GM04504 (cell line): ENCODE data around the gene MEI4.
"Not testable (repeated sequence)": the region's sequence is repeated elsewhere in the genome, so short reads cannot be mapped to it uniquely, and the experiment has no call there.

Source experiments
- DNase-seq: peaks from one replicate; pipeline ENCODE4 v3.0.0-alpha.2; 2012; ENCODE audit warnings: low read depth

MEI4 gene

GRCh38 chr6:77683515-77683914 is 30.7 kb downstream of the MEI4 start:
- no peak for DNase-seq

DNA sequence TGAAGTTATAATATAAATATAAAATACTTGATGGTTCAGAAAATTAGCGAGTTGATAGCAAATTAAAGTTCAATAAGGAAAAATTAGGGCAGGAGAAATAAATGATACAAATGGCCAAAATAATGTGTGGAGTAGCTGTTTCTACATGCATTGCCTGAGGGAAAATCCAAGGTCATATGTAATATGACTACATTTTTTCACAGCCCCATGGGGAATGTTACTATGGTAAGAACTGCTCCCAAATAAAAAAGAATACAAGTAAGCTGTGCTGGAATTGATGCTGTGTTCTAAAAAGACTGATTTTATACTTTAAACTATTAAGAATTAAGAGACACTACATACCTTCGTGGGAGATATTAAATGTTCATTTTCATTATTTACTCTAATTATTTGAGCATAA is 34.1 kb downstream of the MEI4 start:
- DNase-seq = no peak

DNA sequence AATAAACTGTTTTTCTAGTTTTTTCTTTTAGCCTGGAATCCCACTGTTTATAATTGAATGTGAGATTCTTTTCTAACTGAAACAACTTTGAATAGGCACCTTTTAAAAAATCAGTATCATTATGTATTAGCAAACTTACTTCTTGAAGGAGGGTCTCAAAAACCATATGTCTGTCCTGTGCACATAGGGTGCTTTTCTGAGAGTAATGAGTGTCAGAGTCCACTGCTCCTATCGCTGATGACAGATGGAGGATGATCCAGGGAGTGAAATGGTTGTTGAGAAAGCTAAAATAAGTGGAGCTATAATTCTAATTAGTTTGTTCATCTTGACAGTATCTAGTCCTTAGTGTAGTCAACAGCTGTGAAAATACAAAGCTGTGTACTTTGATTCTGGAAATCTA is 35.8 kb downstream of the MEI4 start:
- DNase-seq = no peak

DNA sequence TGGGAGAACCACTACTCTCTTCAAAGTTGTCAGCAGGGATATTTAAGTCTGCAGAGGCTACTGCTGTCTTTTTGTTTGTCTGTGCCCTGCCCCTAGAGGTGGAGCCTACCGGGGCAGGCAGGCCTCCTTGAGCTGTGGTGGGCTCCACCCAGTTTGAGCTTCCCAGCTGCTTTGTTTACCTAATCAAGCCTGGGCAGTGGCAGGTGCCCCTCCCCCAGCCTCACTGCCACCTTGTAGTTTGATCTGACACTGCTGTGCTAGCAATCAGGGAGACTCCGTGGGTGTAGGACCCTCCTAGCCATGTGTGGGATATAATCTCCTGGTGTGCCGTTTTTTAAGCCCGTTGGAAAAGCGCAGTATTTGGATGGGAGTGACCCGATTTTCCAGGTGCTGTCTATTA is 47.3 kb downstream of the MEI4 start:
- DNase-seq = not testable (repeated sequence)

GRCh38 chr6:77707603-77708002 is 54.8 kb downstream of the MEI4 start:
- no peak for DNase-seq

DNA sequence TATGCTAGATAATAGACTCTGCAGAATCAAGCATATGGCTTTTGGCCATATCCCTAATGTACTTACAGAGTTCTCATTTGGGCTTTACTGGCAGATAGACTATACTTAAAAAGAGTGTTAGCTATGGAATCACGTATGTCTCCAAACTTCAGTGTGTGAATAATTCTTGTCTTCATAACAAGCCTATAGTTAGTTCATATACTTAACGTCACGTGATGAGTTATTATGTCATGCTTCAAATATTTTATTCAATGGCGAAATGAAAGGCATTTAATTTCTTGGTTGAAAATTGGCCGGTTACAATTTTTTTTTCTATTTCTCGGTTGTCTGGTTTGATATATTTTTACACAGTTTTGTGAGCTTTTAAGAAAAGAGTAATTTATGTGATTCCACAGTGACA is 62.7 kb downstream of the MEI4 start:
- DNase-seq = no peak

- no peak for DNase-seq
Measured at GRCh38 chr6:77716311-77716710, 63.5 kb downstream of the MEI4 start.

GRCh38 chr6:77736010-77736409 is 83.2 kb downstream of the MEI4 start:
- DNase-seq = not testable (repeated sequence)

GRCh38 chr6:77740380-77740779 is 87.5 kb downstream of the MEI4 start:
- no peak for DNase-seq

DNA sequence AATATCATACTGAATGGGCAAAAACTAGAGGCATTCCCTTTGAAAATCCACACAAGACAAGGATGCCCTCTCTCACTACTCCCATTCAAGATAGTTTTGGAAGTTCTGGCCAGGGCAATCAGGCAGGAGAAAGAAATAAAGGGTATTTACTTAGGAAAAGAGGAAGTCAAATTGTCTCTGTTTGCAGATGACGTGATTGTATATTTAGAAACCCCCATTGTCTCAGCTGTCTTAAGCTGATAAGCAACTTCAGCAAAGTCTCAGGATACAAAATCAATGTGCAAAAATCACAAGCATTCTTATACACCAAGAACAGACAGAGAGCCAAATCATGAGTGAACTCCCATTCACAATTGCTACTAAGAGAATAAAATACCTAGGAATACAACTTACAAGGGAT is 99.3 kb downstream of the MEI4 start:
- DNase-seq = not testable (repeated sequence)

- no peak for DNase-seq
Measured at GRCh38 chr6:77762386-77762785, 109.5 kb downstream of the MEI4 start.

DNA sequence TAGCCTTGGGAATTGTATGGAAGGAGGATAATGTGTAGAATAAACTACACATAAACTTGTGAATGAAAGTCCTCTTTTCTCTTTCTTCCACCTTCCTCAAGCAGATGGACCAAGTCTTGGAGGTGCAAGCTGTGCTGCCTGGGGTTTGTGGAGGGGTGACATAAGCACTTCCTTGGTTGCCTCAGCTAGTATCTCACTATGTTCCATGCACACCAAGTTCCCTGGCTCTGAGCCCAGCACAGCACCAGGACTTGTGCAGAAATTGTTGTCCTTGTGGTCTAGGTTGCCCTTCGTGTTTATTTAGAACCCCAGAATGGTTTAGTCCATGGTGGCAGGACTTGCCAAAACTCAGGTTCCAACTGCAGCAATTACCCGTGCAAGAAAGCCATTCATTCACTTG is 110.3 kb downstream of the MEI4 start:
- DNase-seq = no peak

- no peak for DNase-seq
Measured at GRCh38 chr6:77764364-77764763, 111.5 kb downstream of the MEI4 start.

- DNase-seq = no peak
Measured at GRCh38 chr6:77773157-77773822, 120.5 kb downstream of the MEI4 start.

DNA sequence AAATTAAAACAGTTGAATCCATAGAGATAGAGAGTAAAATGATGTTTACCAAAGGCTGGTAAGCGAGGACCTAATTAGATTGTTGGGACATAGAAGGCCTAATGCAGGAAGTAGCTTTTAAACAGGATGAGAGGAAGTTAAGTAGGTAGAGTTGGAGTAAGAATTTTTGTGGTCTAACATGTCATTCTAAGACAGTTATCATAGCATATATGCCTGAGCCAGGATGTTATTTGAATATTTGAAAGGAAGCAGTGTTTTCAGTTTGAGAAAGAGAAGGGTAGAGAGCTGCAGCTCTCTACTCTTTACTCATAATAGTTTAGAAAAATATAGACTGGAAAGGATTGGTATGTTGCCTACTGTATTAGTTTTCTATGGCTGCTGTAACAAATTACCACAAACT is 121.6 kb downstream of the MEI4 start:
- DNase-seq = no peak

DNA sequence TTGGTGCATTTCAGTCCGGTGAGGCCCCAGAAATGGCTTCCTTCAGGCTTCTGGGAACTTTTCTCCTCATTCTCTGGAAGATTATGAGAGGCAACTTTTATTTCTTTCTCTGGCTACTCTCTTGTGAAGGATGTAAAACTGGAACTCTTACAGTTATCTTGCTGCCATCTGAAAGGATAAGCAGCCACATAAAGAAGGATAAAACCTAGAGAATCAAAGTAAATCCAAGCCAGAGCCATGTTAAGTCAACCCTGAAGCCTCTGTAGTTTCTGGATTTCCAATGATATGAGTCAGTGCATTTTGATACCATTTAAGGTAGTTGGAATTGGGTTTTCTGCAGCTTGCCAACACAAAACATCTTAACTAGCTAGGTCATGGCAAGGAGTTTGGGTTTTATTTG is 123.6 kb downstream of the MEI4 start:
- DNase-seq = no peak

- no peak for DNase-seq
Measured at GRCh38 chr6:77778527-77778926, 125.7 kb downstream of the MEI4 start.

DNA sequence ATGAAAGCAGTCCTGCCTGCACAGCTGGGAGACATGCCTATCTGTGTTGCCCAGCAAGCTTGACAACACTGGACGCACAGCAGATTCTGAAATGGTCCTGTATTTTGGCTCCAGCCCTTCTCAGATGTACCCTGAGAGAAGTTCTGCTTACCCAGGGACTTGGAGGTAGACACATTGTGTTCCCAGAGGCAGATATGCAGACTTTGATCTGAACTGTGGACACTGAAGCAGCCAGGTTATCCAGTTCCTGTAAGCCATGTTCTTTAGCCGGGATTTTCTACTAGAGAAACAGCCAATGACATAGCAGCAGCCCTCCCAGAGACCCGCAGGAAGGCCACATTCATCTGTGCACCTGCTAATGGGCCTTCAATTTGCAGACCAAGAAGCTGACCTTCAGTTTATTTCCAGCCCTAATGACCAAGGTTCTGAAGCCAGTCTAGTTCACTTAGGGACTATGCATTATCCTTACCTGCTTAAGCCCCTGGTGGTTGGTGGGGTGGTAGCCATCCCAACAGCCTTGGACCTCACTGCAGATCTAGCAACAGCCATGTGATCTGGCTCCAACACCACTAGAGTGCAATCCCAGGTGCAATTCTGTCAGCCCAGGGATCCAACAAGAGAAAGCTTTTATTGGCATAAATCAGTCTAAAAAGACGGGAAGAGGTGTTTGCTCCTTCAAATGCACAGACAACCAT is 134.2 kb downstream of the MEI4 start:
- DNase-seq = no peak

DNA sequence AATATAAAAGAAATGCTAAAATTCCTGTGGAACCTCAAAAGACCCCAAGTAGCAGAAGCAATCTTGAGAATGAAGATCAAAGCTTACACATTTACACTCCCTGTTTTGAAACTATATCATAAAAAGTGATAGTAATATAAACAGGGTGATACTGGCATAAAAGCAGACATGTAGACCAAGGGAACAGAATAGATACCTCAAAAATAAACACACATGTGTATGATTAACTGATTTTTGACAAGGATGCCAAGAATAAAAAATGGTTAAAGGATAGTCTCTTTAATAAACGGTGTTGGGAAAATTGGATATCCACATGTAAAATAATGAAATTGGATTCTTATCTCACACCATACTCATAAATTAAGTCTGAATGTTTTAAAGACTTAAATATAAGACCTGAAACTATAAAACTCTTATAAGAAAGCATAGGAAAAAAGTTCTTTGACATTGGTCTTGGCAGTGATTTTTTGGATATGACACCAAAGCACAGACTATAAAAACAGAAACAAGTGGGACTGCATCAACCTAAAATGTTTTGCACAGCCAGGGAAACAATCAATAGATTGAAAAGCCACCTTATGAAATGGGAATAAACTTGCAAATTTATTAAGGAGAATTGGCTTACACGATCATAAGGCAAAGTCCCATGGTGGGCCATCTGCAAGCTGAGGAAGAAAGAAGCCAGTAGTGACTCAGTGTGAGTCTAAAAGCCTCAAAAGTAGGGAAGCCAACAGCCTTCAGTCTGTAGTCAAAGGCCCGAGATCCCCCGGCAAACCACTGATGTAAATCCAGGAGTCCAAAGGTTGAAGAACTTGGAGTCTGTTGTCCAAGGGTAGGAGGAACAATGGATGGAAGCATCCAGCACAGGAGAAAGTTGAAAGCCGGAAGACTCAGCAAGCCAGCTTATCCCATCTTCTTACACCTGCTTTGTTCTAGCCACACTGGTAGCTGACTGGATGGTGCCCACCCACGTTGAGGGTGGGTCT is 144.3 kb downstream of the MEI4 start:
- DNase-seq = no peak

GRCh38 chr6:77812304-77812703 is 159.5 kb downstream of the MEI4 start:
- DNase-seq = no peak

GRCh38 chr6:77813090-77813489 is 160.3 kb downstream of the MEI4 start:
- DNase-seq = no peak

GRCh38 chr6:77814119-77814518 is 161.3 kb downstream of the MEI4 start:
- no peak for DNase-seq

DNA sequence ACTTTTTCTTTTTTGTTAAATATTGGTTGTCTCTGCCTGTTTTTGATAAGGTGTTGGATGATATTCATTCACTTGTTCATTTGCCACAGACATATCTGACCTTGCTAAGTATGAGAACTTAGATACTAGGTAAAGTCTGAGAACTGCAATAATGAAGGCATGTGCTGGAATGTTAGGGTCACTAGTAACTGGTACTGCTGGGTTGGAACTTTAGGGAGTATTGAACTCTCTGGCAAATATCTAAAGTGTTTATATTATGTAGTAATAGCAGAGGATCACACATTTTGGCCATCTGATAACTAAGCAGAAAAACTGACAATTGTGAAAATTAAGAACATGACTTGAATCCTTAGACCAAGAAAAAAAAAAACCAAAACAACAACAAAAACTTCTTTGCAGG is 162.7 kb downstream of the MEI4 start:
- DNase-seq = no peak
